ENCODE data around the gene MAGOHB. TPM values are rescaled to one million over a fixed set of nuclear protein-coding genes. Genes with fewer than 3 reads are reported as not detected.
"Not testable (repeated sequence)": the region's sequence is repeated elsewhere in the genome, so short reads cannot be mapped to it uniquely, and the experiment has no call there.

Gene MAGOHB
- total RNA-seq, 3 donors from 2014 or later (not counting 1 experiment from before 2014, with no cell fraction given), result 13.0 to 16.3 (median 13.1) TPM

DNA sequence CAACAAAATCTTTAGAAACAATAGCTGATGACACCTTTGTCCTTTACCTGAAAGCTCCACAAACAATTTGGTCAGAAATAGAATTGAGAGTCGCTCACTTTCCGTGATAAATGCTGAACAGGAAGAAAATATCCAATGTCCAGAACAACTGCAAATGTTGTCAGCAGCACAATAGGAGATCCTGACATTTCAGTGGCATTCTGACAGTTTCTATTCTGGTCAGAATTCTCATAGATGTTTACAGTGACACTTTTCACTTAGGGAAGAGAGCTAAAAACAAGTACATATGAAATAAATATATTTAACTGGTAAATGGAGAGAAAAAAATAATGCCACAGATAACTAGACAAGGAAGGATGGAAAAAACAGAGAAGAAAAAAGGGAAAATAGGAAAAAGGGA is 39.1 kb downstream of the MAGOHB start:
- DNase-seq (no peak), ATAC-seq (no peak)
- Mint-ChIP-seq H3K9me3 (no peaks in the 10 kb centered on the region), H3K27me3 (ENCODE audit: low read depth in 2 of 2) (peaks cover 22 to 26% of the 10 kb centered on the region in 2 donors), H3K4me3 (no peak overlapping the region), H3K4me1 (no peaks in the 10 kb centered on the region), H3K27ac (no peak overlapping the region), H3K36me3 (no peaks in the 10 kb centered on the region)
- 100% methylated on average over 2 of the region's 2 CpGs for WGBS (ENCODE audit: insufficient coverage)
- H3K9me3 ChIP-seq (ENCODE audit: control insufficient read depth, insufficient read depth, low read length), result no peaks in the 10 kb centered on the region
- TF ChIP-seq, protein P1, sequence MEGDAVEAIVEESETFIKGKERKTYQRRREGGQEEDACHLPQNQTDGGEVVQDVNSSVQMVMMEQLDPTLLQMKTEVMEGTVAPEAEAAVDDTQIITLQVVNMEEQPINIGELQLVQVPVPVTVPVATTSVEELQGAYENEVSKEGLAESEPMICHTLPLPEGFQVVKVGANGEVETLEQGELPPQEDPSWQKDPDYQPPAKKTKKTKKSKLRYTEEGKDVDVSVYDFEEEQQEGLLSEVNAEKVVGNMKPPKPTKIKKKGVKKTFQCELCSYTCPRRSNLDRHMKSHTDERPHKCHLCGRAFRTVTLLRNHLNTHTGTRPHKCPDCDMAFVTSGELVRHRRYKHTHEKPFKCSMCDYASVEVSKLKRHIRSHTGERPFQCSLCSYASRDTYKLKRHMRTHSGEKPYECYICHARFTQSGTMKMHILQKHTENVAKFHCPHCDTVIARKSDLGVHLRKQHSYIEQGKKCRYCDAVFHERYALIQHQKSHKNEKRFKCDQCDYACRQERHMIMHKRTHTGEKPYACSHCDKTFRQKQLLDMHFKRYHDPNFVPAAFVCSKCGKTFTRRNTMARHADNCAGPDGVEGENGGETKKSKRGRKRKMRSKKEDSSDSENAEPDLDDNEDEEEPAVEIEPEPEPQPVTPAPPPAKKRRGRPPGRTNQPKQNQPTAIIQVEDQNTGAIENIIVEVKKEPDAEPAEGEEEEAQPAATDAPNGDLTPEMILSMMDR (IDR thresholded peaks at IDR 0.05), result no peak
- H3K36me3 ChIP-seq (ENCODE audit: control insufficient read depth, insufficient read depth, low read length), result no peaks in the 10 kb centered on the region
- H3K27me3 ChIP-seq (ENCODE audit: control insufficient read depth, insufficient read depth, low read length), result peaks cover 2% of the 10 kb centered on the region
- no peaks in the 10 kb centered on the region for H3K4me1 ChIP-seq (ENCODE audit: control insufficient read depth, insufficient read depth, low read length)
- intact Hi-C loops (cut with micrococcal nuclease), result no loop called here
- no peak overlapping the region for H3K27ac ChIP-seq (ENCODE audit: low read length)
- no peak overlapping the region for H3K4me3 ChIP-seq (ENCODE audit: low read length)

DNA sequence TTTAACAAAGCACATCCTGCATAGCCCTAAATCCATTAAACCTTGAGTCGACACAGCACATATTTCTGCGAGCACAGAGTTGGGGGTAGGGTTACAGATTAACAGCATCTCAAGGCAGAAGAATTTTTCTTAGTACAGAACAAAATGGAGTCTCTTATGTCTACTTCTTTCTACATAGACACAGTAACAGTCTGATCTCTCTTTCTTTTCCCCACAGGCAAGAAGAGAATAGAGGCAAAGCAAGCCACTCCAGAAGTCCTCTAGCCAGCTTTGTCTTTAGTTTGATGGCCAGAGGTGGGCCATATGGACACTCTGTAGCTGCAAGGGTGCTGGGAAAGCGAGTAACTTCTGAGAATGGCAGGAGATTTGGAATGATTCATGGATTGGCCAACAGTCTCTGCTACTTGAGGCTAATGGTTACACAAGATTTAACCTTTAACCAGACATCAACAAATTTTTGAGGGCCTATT is 41.4 kb downstream of the MAGOHB start:
- H3K4me1 Mint-ChIP-seq; intact Hi-C loops (cut with micrococcal nuclease); H3K9me3 ChIP-seq (ENCODE audit: control insufficient read depth, insufficient read depth, low read length); H3K4me1 ChIP-seq (ENCODE audit: control insufficient read depth, insufficient read depth, low read length); H3K27ac ChIP-seq (ENCODE audit: low read length); H3K27ac Mint-ChIP-seq; H3K4me3 Mint-ChIP-seq; ATAC-seq; H3K9me3 Mint-ChIP-seq; H3K36me3 ChIP-seq (ENCODE audit: control insufficient read depth, insufficient read depth, low read length); DNase-seq; H3K36me3 Mint-ChIP-seq; H3K27me3 ChIP-seq (ENCODE audit: control insufficient read depth, insufficient read depth, low read length); H3K4me3 ChIP-seq (ENCODE audit: low read length): not testable (repeated sequence)
- 75% methylated on average over 1 of the region's 3 CpGs for WGBS (ENCODE audit: insufficient coverage)
- H3K27me3 Mint-ChIP-seq (ENCODE audit: low read depth in 2 of 2), result peaks cover 25 to 26% of the 10 kb centered on the region in 2 donors

DNA sequence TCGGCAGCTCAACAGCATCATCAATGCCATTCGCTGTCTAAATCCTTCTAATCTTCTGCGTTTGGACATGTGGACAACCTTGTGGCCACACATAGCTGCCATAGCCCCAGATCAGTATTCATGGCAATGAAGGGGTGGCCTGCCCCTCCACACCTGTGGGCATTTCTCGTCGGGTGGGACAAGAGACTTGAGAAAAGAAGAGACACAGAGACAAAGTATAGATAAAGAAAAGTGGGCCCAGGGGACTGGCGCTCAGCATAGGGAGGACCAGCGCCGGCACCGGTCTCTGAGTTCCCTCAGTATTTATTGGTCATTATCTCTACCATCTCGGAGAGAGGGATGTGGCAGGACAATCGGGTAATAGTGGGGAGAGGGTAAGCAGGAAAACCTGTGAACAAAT is 42.3 kb downstream of the MAGOHB start:
- no peak overlapping the region for H3K4me3 Mint-ChIP-seq
- H3K4me1 Mint-ChIP-seq, result no peaks in the 10 kb centered on the region
- no peak overlapping the region for H3K27ac ChIP-seq (ENCODE audit: low read length)
- no peaks in the 10 kb centered on the region for H3K36me3 ChIP-seq (ENCODE audit: control insufficient read depth, insufficient read depth, low read length)
- no peaks in the 10 kb centered on the region for H3K9me3 ChIP-seq (ENCODE audit: control insufficient read depth, insufficient read depth, low read length)
- no peak for ATAC-seq
- H3K36me3 Mint-ChIP-seq, result no peaks in the 10 kb centered on the region
- peaks cover 21 to 22% of the 10 kb centered on the region in 2 donors for H3K27me3 Mint-ChIP-seq (ENCODE audit: low read depth in 2 of 2)
- WGBS (ENCODE audit: insufficient coverage), result 91% methylated on average over 8 of the region's 11 CpGs
- H3K27ac Mint-ChIP-seq, result no peak overlapping the region
- TF ChIP-seq, protein P1 (IDR thresholded peaks at IDR 0.05), result no peak
- no peaks in the 10 kb centered on the region for H3K9me3 Mint-ChIP-seq
- intact Hi-C loops (cut with micrococcal nuclease), result no loop called here
- no peaks in the 10 kb centered on the region for H3K4me1 ChIP-seq (ENCODE audit: control insufficient read depth, insufficient read depth, low read length)
- no peak overlapping the region for H3K4me3 ChIP-seq (ENCODE audit: low read length)
- DNase-seq, result no peak
- peaks cover 2% of the 10 kb centered on the region for H3K27me3 ChIP-seq (ENCODE audit: control insufficient read depth, insufficient read depth, low read length)

DNA sequence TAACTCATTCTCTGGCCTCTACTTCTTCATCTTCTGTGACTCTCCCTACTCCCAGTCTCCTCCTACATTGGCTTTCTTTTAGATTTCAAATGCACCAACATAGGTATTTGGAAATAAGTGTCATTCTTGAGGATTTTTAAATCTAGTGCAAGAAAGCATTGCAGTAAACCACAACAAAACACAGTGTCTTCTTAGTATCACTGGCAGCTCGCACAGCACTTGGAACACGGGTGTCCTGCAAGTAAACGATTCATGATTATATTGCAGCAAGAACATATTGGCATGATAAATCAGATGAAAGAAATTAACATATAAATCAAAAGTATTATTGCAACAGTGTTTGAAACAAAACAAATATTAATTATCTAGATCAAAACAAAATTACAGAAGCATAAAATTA is 45.6 kb downstream of the MAGOHB start:
- Histone ChIP-seq H3K4me1 (ENCODE audit: control insufficient read depth, insufficient read depth, low read length) (no peaks in the 10 kb centered on the region), H3K27ac (ENCODE audit: low read length) (no peak overlapping the region), H3K4me3 (ENCODE audit: low read length) (no peak overlapping the region), H3K36me3 (ENCODE audit: control insufficient read depth, insufficient read depth, low read length) (no peaks in the 10 kb centered on the region), H3K27me3 (ENCODE audit: control insufficient read depth, insufficient read depth, low read length) (no peaks in the 10 kb centered on the region), H3K9me3 (ENCODE audit: control insufficient read depth, insufficient read depth, low read length) (no peaks in the 10 kb centered on the region)
- no peak overlapping the region for H3K27ac Mint-ChIP-seq
- WGBS (ENCODE audit: insufficient coverage), result 83% methylated on average over 3 of the region's 3 CpGs
- ATAC-seq, result no peak
- TF ChIP-seq, protein P1 (IDR thresholded peaks at IDR 0.05), result no peak
- no peaks in the 10 kb centered on the region for H3K36me3 Mint-ChIP-seq
- no peaks in the 10 kb centered on the region for H3K9me3 Mint-ChIP-seq
- no peak overlapping the region for H3K4me3 Mint-ChIP-seq
- no peaks in the 10 kb centered on the region for H3K4me1 Mint-ChIP-seq
- intact Hi-C loops (cut with micrococcal nuclease), result no loop called here
- DNase-seq, result no peak
- peaks cover 5 to 9% of the 10 kb centered on the region in 2 donors for H3K27me3 Mint-ChIP-seq (ENCODE audit: low read depth in 2 of 2)
